RWPE2 (cell line): Measurements from ENCODE around the gene ASCL5.

ENCODE experiments used
- ATAC-seq: fragments of 200-7000 bp; cut with Tn5 transposase; 3 replicates; pipeline ENCODE4 v1.9.1; 2021; ENCODE audit warnings: low read depth
- DNase-seq: peaks from one replicate; pipeline ENCODE4 v3.0.0-alpha.2; 2020; ENCODE audit warnings: low spot score
- H3K27ac ChIP-seq: fragments of 450-650 bp; 2 replicates; pipeline ENCODE4 v1.5.1; 2017; ENCODE audit warnings: mild to moderate bottlenecking; ENCODE audit not compliant: poor library complexity, severe bottlenecking
- H3K27me3 ChIP-seq: fragments of 250-450 bp; sonication (Bioruptor Pico); 2 replicates; pipeline ENCODE4 v1.5.1; 2021; ENCODE audit warnings: mild to moderate bottlenecking, moderate library complexity; ENCODE audit not compliant: insufficient read depth, poor library complexity, severe bottlenecking
- H3K36me3 ChIP-seq: fragments of 250-450 bp; sonication (Bioruptor Pico); 2 replicates; pipeline ENCODE4 v1.5.1; 2020; ENCODE audit warnings: low read depth, mild to moderate bottlenecking, moderate library complexity
- H3K4me1 ChIP-seq: fragments of 250-450 bp; sonication (Bioruptor Pico); 2 replicates; pipeline ENCODE4 v1.5.1; 2021; ENCODE audit warnings: mild to moderate bottlenecking, moderate library complexity; ENCODE audit not compliant: insufficient read depth, poor library complexity, severe bottlenecking
- H3K4me3 ChIP-seq: fragments of 250-450 bp; sonication (Bioruptor Pico); 2 replicates; pipeline ENCODE4 v1.5.1; 2021; ENCODE audit warnings: mild to moderate bottlenecking, moderate library complexity; ENCODE audit not compliant: severe bottlenecking
- H3K9me3 ChIP-seq: fragments of 250-450 bp; sonication (Bioruptor Pico); 2 replicates; pipeline ENCODE4 v1.5.1; 2021; ENCODE audit warnings: mild to moderate bottlenecking, moderate library complexity; ENCODE audit not compliant: severe bottlenecking
- CTCF ChIP-seq: fragments of 450-650 bp; IDR thresholded peaks from one replicate; pipeline ENCODE4 v1.5.1; 2017; ENCODE audit warnings: mild to moderate bottlenecking, moderate library complexity; ENCODE audit not compliant: poor library complexity, severe bottlenecking

Gene ASCL5

GRCh38 chr1:201092738-201093137 lies 34.2 kb downstream of the ASCL5 start:
- no peak for TF ChIP-seq CTCF
- DNase-seq (no peak), ATAC-seq (no peak)
- H3K4me3 ChIP-seq: no peak overlapping the region
- no peaks in the 10 kb centered on the region for H3K4me1 ChIP-seq
- no peaks in the 10 kb centered on the region for H3K27me3 ChIP-seq
- no peaks in the 10 kb centered on the region for H3K36me3 ChIP-seq
- H3K9me3 ChIP-seq: no peaks in the 10 kb centered on the region
- no peak overlapping the region for H3K27ac ChIP-seq

- Histone ChIP-seq H3K9me3 (no peaks in the 10 kb centered on the region), H3K27me3 (no peaks in the 10 kb centered on the region), H3K27ac (no peak overlapping the region), H3K4me3 (no peak overlapping the region), H3K36me3 (no peaks in the 10 kb centered on the region), H3K4me1 (no peaks in the 10 kb centered on the region)
- TF ChIP-seq CTCF: no peak
- ATAC-seq: no peak
- DNase-seq: no peak
These were observed 35.7 kb downstream of the ASCL5 start for GRCh38 chr1:201091256-201091655.

- no peak for TF ChIP-seq CTCF
- no peak for ATAC-seq
- Histone ChIP-seq H3K36me3 (no peaks in the 10 kb centered on the region), H3K27ac (no peak overlapping the region), H3K27me3 (no peaks in the 10 kb centered on the region), H3K4me1 (no peaks in the 10 kb centered on the region), H3K9me3 (no peaks in the 10 kb centered on the region), H3K4me3 (no peak overlapping the region)
- DNase-seq: no peak
These were observed 36.4 kb downstream of the ASCL5 start for GRCh38 chr1:201090541-201090940.

- no peak overlapping the region for H3K27ac ChIP-seq
- TF ChIP-seq CTCF: no peak
- DNase-seq (no peak), ATAC-seq (no peak)
- H3K4me1 ChIP-seq: no peaks in the 10 kb centered on the region
- H3K36me3 ChIP-seq: no peaks in the 10 kb centered on the region
- H3K9me3 ChIP-seq: no peaks in the 10 kb centered on the region
- no peak overlapping the region for H3K4me3 ChIP-seq
- H3K27me3 ChIP-seq: no peaks in the 10 kb centered on the region
These were observed 37.4 kb downstream of the ASCL5 start for GRCh38 chr1:201089596-201089995.

DNA sequence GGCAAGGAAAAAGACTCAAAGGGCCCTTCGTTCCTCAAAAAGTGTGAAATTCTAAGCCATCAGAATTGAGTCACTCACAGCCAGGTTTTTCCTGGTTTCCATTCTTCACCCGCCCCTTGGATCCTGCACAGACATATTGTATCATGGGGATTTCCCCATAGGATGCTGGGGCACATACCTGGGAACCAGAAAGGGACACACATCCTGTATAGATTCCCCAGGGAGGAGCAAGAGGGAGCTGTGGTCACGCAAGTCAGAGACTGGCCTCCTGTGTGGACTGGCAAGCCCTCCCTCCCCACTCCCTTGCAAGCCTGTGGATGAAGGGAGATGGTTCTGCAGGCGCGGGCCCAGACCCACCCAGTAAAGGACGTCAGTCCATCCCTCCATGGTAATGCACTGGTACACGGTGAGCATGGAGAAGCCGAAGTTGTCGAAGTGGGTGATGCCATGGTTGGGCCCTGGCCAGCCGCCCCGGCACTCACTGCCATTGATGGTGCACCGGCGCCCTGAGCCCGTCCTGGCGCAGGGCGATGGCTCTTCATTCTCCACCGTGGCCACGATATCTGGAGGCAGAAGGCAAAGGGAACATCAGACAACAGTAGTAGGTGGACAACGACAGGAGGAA lies 38.0 kb downstream of the ASCL5 start:
- ATAC-seq (peak; percentile 58), DNase-seq (no peak)
- Histone ChIP-seq H3K27ac (no peak overlapping the region), H3K9me3 (no peaks in the 10 kb centered on the region), H3K4me3 (no peak overlapping the region), H3K27me3 (no peaks in the 10 kb centered on the region), H3K4me1 (no peaks in the 10 kb centered on the region), H3K36me3 (no peaks in the 10 kb centered on the region)
- no peak for TF ChIP-seq CTCF
